DOHH2 (cell line): Measurements from ENCODE around the gene OXSM.

Experiments
- H3F3A ChIP-seq: fragments of 200-600 bp; sonication (generic), shearing (Covaris generic); 2 replicates; pipeline ENCODE4 v1.6.0; 2016; ENCODE audit warnings: antibody characterized with exemption, mild to moderate bottlenecking; ENCODE audit not compliant: control insufficient read depth, insufficient read depth
- H3K27ac ChIP-seq: fragments of 200-600 bp; sonication (generic); 2 replicates; pipeline ENCODE4 v1.5.1; 2014; ENCODE audit warnings: low read depth, mild to moderate bottlenecking, low read length, moderate library complexity
- H3K27me3 ChIP-seq: fragments of 200-600 bp; sonication (generic); 2 replicates; pipeline ENCODE4 v1.6.1; 2014; ENCODE audit warnings: mild to moderate bottlenecking, low read length, mixed read lengths; ENCODE audit not compliant: control insufficient read depth
- H3K36me3 ChIP-seq: fragments of 200-600 bp; sonication (generic); 2 replicates; pipeline ENCODE4 v1.6.1; 2014; ENCODE audit warnings: mild to moderate bottlenecking, low read length, moderate library complexity, mixed read lengths; ENCODE audit not compliant: control insufficient read depth
- H3K4me1 ChIP-seq: fragments of 200-600 bp; sonication (generic); 2 replicates; pipeline ENCODE4 v1.6.1; 2014; ENCODE audit warnings: mild to moderate bottlenecking, low read length, mixed read lengths; ENCODE audit not compliant: control insufficient read depth
- H3K4me2 ChIP-seq: fragments of 200-600 bp; sonication (generic); 2 replicates; pipeline ENCODE4 v1.6.0; 2014; ENCODE audit warnings: mild to moderate bottlenecking, low read length, moderate library complexity
- H3K4me3 ChIP-seq: fragments of 200-600 bp; sonication (generic); 2 replicates; pipeline ENCODE4 v1.5.1; 2014; ENCODE audit warnings: mild to moderate bottlenecking, low read length, mixed read lengths
- H3K79me2 ChIP-seq: fragments of 200-600 bp; sonication (generic); 2 replicates; pipeline ENCODE4 v1.6.1; 2014; ENCODE audit warnings: mild to moderate bottlenecking, low read length, mixed read lengths; ENCODE audit not compliant: control insufficient read depth
- H3K9me2 ChIP-seq: fragments of 200-600 bp; sonication (generic); replicated peaks from 2 replicates; pipeline ENCODE4 v1.6.1; 2014; ENCODE audit warnings: mild to moderate bottlenecking, low read length, mixed read lengths; ENCODE audit not compliant: control insufficient read depth
- H3K9me3 ChIP-seq: fragments of 200-600 bp; sonication (generic); 2 replicates; pipeline ENCODE4 v1.6.1; 2014; ENCODE audit warnings: antibody characterized with exemption, low read length, mixed read lengths; ENCODE audit not compliant: control insufficient read depth, insufficient read depth
- H4K20me1 ChIP-seq: fragments of 200-600 bp; sonication (generic); 2 replicates; pipeline ENCODE4 v1.6.0; 2014; ENCODE audit warnings: low read depth, mild to moderate bottlenecking, antibody characterized with exemption, low read length, moderate library complexity; ENCODE audit not compliant: control insufficient read depth, insufficient read depth
- CTCF ChIP-seq: fragments of 200-600 bp; sonication (generic); IDR thresholded peaks from one replicate; pipeline ENCODE4 v1.5.1; 2014; ENCODE audit warnings: antibody characterized with exemption, mild to moderate bottlenecking, low read depth, low read length; ENCODE audit not compliant: poor library complexity, severe bottlenecking
- EZH2phosphoT487 ChIP-seq: fragments of 200-600 bp; sonication (generic); IDR thresholded peaks from 2 replicates; pipeline ENCODE4 v1.6.1; 2017; ENCODE audit warnings: borderline replicate concordance, mild to moderate bottlenecking, antibody characterized with exemption, low read length, moderate library complexity, mixed read lengths

Gene OXSM

GRCh38 chr3:25803833-25804232 is 13.9 kb downstream of the OXSM start:
- Histone ChIP-seq H3K36me3 (no peaks in the 10 kb centered on the region), H3F3A (no peaks in the 10 kb centered on the region), H3K79me2 (no peaks in the 10 kb centered on the region), H3K4me2 (no peak overlapping the region), H3K9me2 (no peaks in the 10 kb centered on the region), H3K9me3 (no peaks in the 10 kb centered on the region), H3K4me3 (no peak overlapping the region), H3K27ac (no peak overlapping the region), H3K4me1 (no peaks in the 10 kb centered on the region), H4K20me1 (no peaks in the 10 kb centered on the region), H3K27me3 (no peaks in the 10 kb centered on the region)
- TF ChIP-seq EZH2phosphoT487 (no peak), CTCF (no peak)

- Histone ChIP-seq H3K9me2 (no peaks in the 10 kb centered on the region), H3K36me3 (no peaks in the 10 kb centered on the region), H3K4me1 (no peaks in the 10 kb centered on the region), H3K79me2 (no peaks in the 10 kb centered on the region), H3K4me3 (no peak overlapping the region), H3K27me3 (no peaks in the 10 kb centered on the region), H3F3A (no peaks in the 10 kb centered on the region), H3K9me3 (no peaks in the 10 kb centered on the region), H3K4me2 (no peak overlapping the region), H4K20me1 (no peaks in the 10 kb centered on the region), H3K27ac (no peak overlapping the region)
- TF ChIP-seq EZH2phosphoT487: no peak
Observed at GRCh38 chr3:25804676-25805075, 14.8 kb downstream of the OXSM start.

GRCh38 chr3:25812644-25813043 is 22.8 kb downstream of the OXSM start:
- Histone ChIP-seq H3K36me3 (no peaks in the 10 kb centered on the region), H3K4me3 (no peak overlapping the region), H3K9me3 (no peaks in the 10 kb centered on the region), H3K79me2 (no peaks in the 10 kb centered on the region), H3K9me2 (no peaks in the 10 kb centered on the region), H3K27ac (no peak overlapping the region), H4K20me1 (no peaks in the 10 kb centered on the region), H3F3A (no peaks in the 10 kb centered on the region), H3K4me2 (no peak overlapping the region), H3K4me1 (no peaks in the 10 kb centered on the region), H3K27me3 (no peaks in the 10 kb centered on the region)
- TF ChIP-seq CTCF (no peak), EZH2phosphoT487 (no peak)

- Histone ChIP-seq H3K4me2 (no peak overlapping the region), H3K79me2 (no peaks in the 10 kb centered on the region), H3K4me3 (no peak overlapping the region), H3K36me3 (no peaks in the 10 kb centered on the region), H4K20me1 (no peaks in the 10 kb centered on the region), H3K27ac (no peak overlapping the region), H3F3A (no peaks in the 10 kb centered on the region), H3K9me2 (no peaks in the 10 kb centered on the region), H3K27me3 (no peaks in the 10 kb centered on the region), H3K9me3 (no peaks in the 10 kb centered on the region), H3K4me1 (peaks cover 15% of the 10 kb centered on the region)
- TF ChIP-seq CTCF: no peak
- no peak for TF ChIP-seq EZH2phosphoT487
Observed at GRCh38 chr3:25817107-25817506, 27.2 kb downstream of the OXSM start.
